IMR-90 (cell line): ENCODE measurements around the gene GSN. TPM values are rescaled to one million over a fixed set of nuclear protein-coding genes. Genes with fewer than 3 reads are reported as not detected.

Experiments used
- ATAC-seq: fragments of 200-7000 bp; cut with Tn5 transposase; 2 replicates; pipeline ENCODE4 v1.9.1; 2020; ENCODE audit warnings: low read depth, mild to moderate bottlenecking, moderate library complexity
- BruUV-seq: library from RNA; stranded (reverse); fragments of 400-500 nt; replicated peaks from 2 replicates; lab custom pipeline; 2021; lab: Mats Ljungman, UMichigan
- CTCF ChIA-PET: fragments of 300-600 bp; formaldehyde crosslinking; extraction: SDS; loops from one replicate; lab custom pipeline; 2021; ENCODE audit warnings: antibody characterized with exemption; lab: Yijun Ruan, JAX
- POLR2A ChIA-PET: fragments of 300-600 bp; sonication (Branson Sonifier 250); formaldehyde crosslinking; loops from one replicate; lab custom pipeline; 2022; ENCODE audit warnings: antibody characterized with exemption; ENCODE audit not compliant: unreplicated experiment; lab: Charles Lee
- DNase-seq: peaks from one replicate; pipeline ENCODE4 v3.0.0; 2013
- H2AFZ ChIP-seq: replicated peaks from 2 replicates; pipeline ENCODE3; 2013; ENCODE audit warnings: low read length, mild to moderate bottlenecking; ENCODE audit not compliant: poor library complexity
- H2AK5ac ChIP-seq: 2 replicates; pipeline ENCODE4 v1.6.1; 2013; ENCODE audit warnings: low read depth, low read length, inconsistent platforms
- H2AK9ac ChIP-seq: replicated peaks from 2 replicates; pipeline ENCODE3; 2013; ENCODE audit warnings: mild to moderate bottlenecking, low read depth, low read length, moderate library complexity; ENCODE audit not compliant: poor library complexity
- H2BK120ac ChIP-seq: 2 replicates; pipeline ENCODE4 v1.6.1; 2013; ENCODE audit warnings: low read depth, low read length, inconsistent platforms
- H2BK15ac ChIP-seq: 3 replicates; pipeline ENCODE4 v1.6.1; 2013; ENCODE audit warnings: low read depth, low read length, inconsistent platforms
- H2BK20ac ChIP-seq: 2 replicates; pipeline ENCODE4 v1.6.1; 2013; ENCODE audit warnings: low read depth, mild to moderate bottlenecking, inconsistent platforms, low read length, moderate library complexity
- H2BK5ac ChIP-seq: 2 replicates; pipeline ENCODE4 v1.6.1; 2013; ENCODE audit warnings: mild to moderate bottlenecking, low read depth, low read length, inconsistent platforms; ENCODE audit not compliant: poor library complexity, severe bottlenecking
- H3K14ac ChIP-seq: replicated peaks from 2 replicates; pipeline ENCODE4 v1.6.1; 2013; ENCODE audit warnings: low read depth, low read length, inconsistent platforms
- H3K18ac ChIP-seq: 2 replicates; pipeline ENCODE4 v1.6.1; 2013; ENCODE audit warnings: low read depth, low read length, control low read depth
- H3K23ac ChIP-seq: 2 replicates; pipeline ENCODE4 v1.6.1; 2013; ENCODE audit warnings: low read depth, low read length, inconsistent platforms
- H3K27ac ChIP-seq: 2 replicates; pipeline ENCODE4 v1.5.1; 2013; ENCODE audit warnings: mild to moderate bottlenecking, control low read depth, low read length; ENCODE audit not compliant: insufficient read depth
- H3K27me3 ChIP-seq: 2 replicates; pipeline ENCODE4 v1.6.1; 2013; ENCODE audit warnings: low read length; ENCODE audit not compliant: control insufficient read depth, insufficient read depth
- H3K36me3 ChIP-seq: 2 replicates; pipeline ENCODE4 v1.6.1; 2013; ENCODE audit warnings: low read length, mixed read lengths; ENCODE audit not compliant: control insufficient read depth, insufficient read depth
- H3K4ac ChIP-seq: 2 replicates; pipeline ENCODE4 v1.6.1; 2013; ENCODE audit warnings: low read depth, low read length, inconsistent platforms
- H3K4me1 ChIP-seq: 2 replicates; pipeline ENCODE4 v1.6.1; 2013; ENCODE audit warnings: low read length, mixed read lengths; ENCODE audit not compliant: control insufficient read depth, insufficient read depth
- H3K4me2 ChIP-seq: 2 replicates; pipeline ENCODE4 v1.6.1; 2013; ENCODE audit warnings: low read depth, mild to moderate bottlenecking, control low read depth, low read length, moderate library complexity
- H3K4me3 ChIP-seq: 2 replicates; pipeline ENCODE4 v1.5.1; 2013; ENCODE audit warnings: low read depth, mild to moderate bottlenecking, control low read depth, low read length, moderate library complexity; ENCODE audit not compliant: insufficient read depth
- H3K56ac ChIP-seq: 2 replicates; pipeline ENCODE4 v1.6.1; 2013; ENCODE audit warnings: low read length, inconsistent platforms; ENCODE audit not compliant: insufficient read depth; ENCODE audit errors: extremely low read depth
- H3K79me1 ChIP-seq, 2 experiments: 2 replicates each; pipeline ENCODE4 v1.6.1; 2013; ENCODE audit warnings: low read length in 2 of 2, inconsistent platforms in 1 of 2, low read depth in 1 of 2
- H3K9ac ChIP-seq: 2 replicates; pipeline ENCODE4 v1.6.1; 2013; ENCODE audit warnings: low read depth, low read length, control low read depth
- H3K9me1 ChIP-seq: 2 replicates; pipeline ENCODE4 v1.6.1; 2013; ENCODE audit warnings: low read length, inconsistent platforms; ENCODE audit not compliant: insufficient read depth
- H3K9me3 ChIP-seq: 2 replicates; pipeline ENCODE4 v1.6.1; 2013; ENCODE audit warnings: low read length; ENCODE audit not compliant: control insufficient read depth, insufficient read depth
- H4K20me1 ChIP-seq: 2 replicates; pipeline ENCODE4 v1.6.1; 2013; ENCODE audit warnings: low read length, inconsistent platforms; ENCODE audit not compliant: insufficient read depth
- H4K5ac ChIP-seq: 2 replicates; pipeline ENCODE4 v1.6.1; 2013; ENCODE audit warnings: mild to moderate bottlenecking, low read depth, low read length, control low read depth
- H4K8ac ChIP-seq, 2 experiments: 2 replicates each; pipeline ENCODE4 v1.6.1; 2013; ENCODE audit warnings: low read depth in 2 of 2, low read length in 2 of 2, control low read depth in 1 of 2, inconsistent platforms in 1 of 2
- H4K91ac ChIP-seq: 2 replicates; pipeline ENCODE4 v1.6.1; 2013; ENCODE audit warnings: low read depth, low read length, inconsistent platforms; ENCODE audit not compliant: insufficient read depth
- BHLHE40 ChIP-seq: fragments of 150-350 bp; IDR thresholded peaks from 2 replicates; pipeline ENCODE4 v1.6.1; 2016; ENCODE audit warnings: mild to moderate bottlenecking, low read depth, low read length
- CEBPB ChIP-seq: IDR thresholded peaks from 2 replicates; pipeline ENCODE4 v1.6.1; 2012; ENCODE audit warnings: low read depth, low read length, improper control_type of control experiment
- CHD1 ChIP-seq: IDR thresholded peaks from 2 replicates; pipeline ENCODE4 v1.6.1; 2012; ENCODE audit warnings: low read depth, low read length, improper control_type of control experiment
- CTCF ChIP-seq: conservative IDR thresholded peaks from 2 replicates; pipeline ENCODE4 v1.5.1; 2012; ENCODE audit warnings: mild to moderate bottlenecking, low read depth, low read length, improper control_type of control experiment
- FOS ChIP-seq: fragments of 150-350 bp; IDR thresholded peaks from 2 replicates; pipeline ENCODE4 v1.6.1; 2016; ENCODE audit warnings: low read depth, low read length
- MAFK ChIP-seq: IDR thresholded peaks from 2 replicates; pipeline ENCODE4 v1.6.1; 2012; ENCODE audit warnings: low read depth, low read length, improper control_type of control experiment
- MAZ ChIP-seq: IDR thresholded peaks from 2 replicates; pipeline ENCODE4 v1.6.1; 2012; ENCODE audit warnings: low read depth, mild to moderate bottlenecking, low read length, improper control_type of control experiment, moderate library complexity, borderline replicate concordance
- MXI1 ChIP-seq: IDR thresholded peaks from 2 replicates; pipeline ENCODE4 v1.6.1; 2012; ENCODE audit warnings: low read depth, mild to moderate bottlenecking, low read length, moderate library complexity, borderline replicate concordance
- NFE2L2 ChIP-seq: fragments of 150-350 bp; IDR thresholded peaks from 2 replicates; pipeline ENCODE4 v1.6.1; 2016; ENCODE audit warnings: low read depth, mild to moderate bottlenecking, low read length
- RAD21 ChIP-seq: IDR thresholded peaks from 2 replicates; pipeline ENCODE4 v1.6.1; 2012; ENCODE audit warnings: low read length, improper control_type of control experiment
- RCOR1 ChIP-seq: IDR thresholded peaks from 2 replicates; pipeline ENCODE4 v1.6.1; 2012; ENCODE audit warnings: mild to moderate bottlenecking, low read length, improper control_type of control experiment; ENCODE audit not compliant: insufficient replicate concordance
- SMC3 ChIP-seq: fragments of 150-350 bp; IDR thresholded peaks from 2 replicates; pipeline ENCODE4 v1.6.1; 2016; ENCODE audit warnings: low read depth, mild to moderate bottlenecking, antibody characterized with exemption, low read length, moderate library complexity
- WGBS, 2 experiments: methylation state at CpG; one replicate each; pipeline versions ENCODE4 v1.1.5 to v1.1.7; 2013; ENCODE audit warnings: missing lambda C conversion rate in 2 of 2; ENCODE audit not compliant: insufficient read length in 1 of 2; ENCODE audit errors: extremely low coverage in 2 of 2; 5-methylcytosine and 5-hydroxymethylcytosine counted together
- dilution Hi-C: fragments of 300-500 bp; cut with HindIII; formaldehyde crosslinking; loops from one replicate; pipeline ENCODE4 v1.14.3; 2018; ENCODE audit warnings: low sequenced_read_pairs; ENCODE audit not compliant: unreplicated experiment
- in situ Hi-C: fragments of 300-500 bp; cut with MboI; formaldehyde crosslinking; loops from 3 replicates; pipeline ENCODE4 v1.14.3; 2019; ENCODE audit warnings: low sequenced_read_pairs, inconsistent platforms, mixed read lengths
- intact Hi-C: fragments of 100-400 bp; cut with micrococcal nuclease; formaldehyde crosslinking; loops from 2 replicates; pipeline ENCODE4 v1.10.0; 2022
- polyA plus RNA-seq, 3 experiments: library from polyadenylated mRNA; depleted of rRNA; stranded (reverse); fragments of >200 nt; gene quantifications; 2 replicates each; pipeline ENCODE4 v1.2.3, GENCODE V29; 2012; ENCODE audit warnings: low replicate concordance in 1 of 3
- total RNA-seq: library from RNA; depleted of rRNA; stranded (reverse); fragments of >200 nt; gene quantifications from 2 replicates; pipeline ENCODE4 v1.2.3, GENCODE V29; 2012
- TF ChIP-seq, protein P1 (sequence below): fragments of 150-350 bp; IDR thresholded peaks from 2 replicates; pipeline ENCODE4 v1.6.1; 2016; ENCODE audit warnings: low read depth, mild to moderate bottlenecking, low read length, moderate library complexity, borderline replicate concordance
- TF ChIP-seq, protein P2 (sequence below): fragments of 150-350 bp; IDR thresholded peaks from 2 replicates; pipeline ENCODE4 v1.6.1; 2017; ENCODE audit warnings: mild to moderate bottlenecking, antibody characterized with exemption, low read length, low read depth

GSN gene
- total and polyA plus RNA-seq, 2 of the 4 experiments (the other 2 are of a cell fraction), result 495 to 547 TPM

- Histone ChIP-seq H3K79me1 (peaks cover 6 to 41% of the 10 kb centered on the region in 2 experiments; a peak in 2 of 4 replicates), H3K14ac (peak overlapping the region; percentile 77), H2BK20ac (peak overlapping the region; percentile 95), H2AK5ac (peak overlapping the region; percentile 81), H3K36me3 (peaks cover 3% of the 10 kb centered on the region; the same call in 1 of the 2 replicates), H3K23ac (peak overlapping the region; percentile 81; the same call in 1 of the 2 replicates), H2BK5ac (peak overlapping the region; percentile 79), H3K4me1 (peaks cover 17% of the 10 kb centered on the region), H2BK120ac (peak overlapping the region; percentile 92), H3K27me3 (no peaks in the 10 kb centered on the region), H2BK15ac (peak overlapping the region; percentile 77; the same call in 2 of the 3 replicates), H3K18ac (peak overlapping the region; percentile 78), H3K4me2 (no peak overlapping the region), H4K8ac (peak overlapping the region in 1 of 2 experiments; percentile 82; a peak in 2 of 4 replicates), H3K27ac (peak overlapping the region; percentile 81; the same call in 1 of the 2 replicates), H4K20me1 (peaks cover 4% of the 10 kb centered on the region; the same call in 1 of the 2 replicates), H4K91ac (peak overlapping the region; percentile 83; the same call in 1 of the 2 replicates), H3K56ac (no peak overlapping the region), H3K9me3 (no peaks in the 10 kb centered on the region), H3K9me1 (peaks cover 15% of the 10 kb centered on the region), H3K4ac (peak overlapping the region; percentile 93), H2AFZ (no peak overlapping the region), H4K5ac (peak overlapping the region; percentile 84; the same call in 1 of the 2 replicates), H2AK9ac (no peak overlapping the region), H3K9ac (no peak overlapping the region), H3K4me3 (no peak overlapping the region)
- ATAC-seq (no peak), DNase-seq (no peak)
- intact Hi-C loops (loop anchor here (2.0 kb wide), 1 partner anchor 49 kb away; no protein-coding TSS in a partner anchor), in situ Hi-C loops (no loop called here), dilution Hi-C loops (no loop called here)
- POLR2A ChIA-PET, result interaction anchor here (0.6 kb wide), 1 partner anchor 156 kb away, joined by 4 read pairs; no protein-coding TSS in a partner anchor
- 52% methylated on average over 2 of the region's 4 CpGs; no CpG with 5 or more reads in 1 of the 2 experiments for WGBS, 2 experiments
- no TSS peak for BruUV-seq
- TF ChIP-seq CTCF, result no peak
- no peak for TF ChIP-seq MAFK
- TF ChIP-seq MAZ, result no peak
- no peak for TF ChIP-seq SMC3
- TF ChIP-seq MXI1, result no peak
- no peak for TF ChIP-seq CHD1
- no peak for TF ChIP-seq FOS
- no peak for TF ChIP-seq RAD21
- TF ChIP-seq, protein P1, sequence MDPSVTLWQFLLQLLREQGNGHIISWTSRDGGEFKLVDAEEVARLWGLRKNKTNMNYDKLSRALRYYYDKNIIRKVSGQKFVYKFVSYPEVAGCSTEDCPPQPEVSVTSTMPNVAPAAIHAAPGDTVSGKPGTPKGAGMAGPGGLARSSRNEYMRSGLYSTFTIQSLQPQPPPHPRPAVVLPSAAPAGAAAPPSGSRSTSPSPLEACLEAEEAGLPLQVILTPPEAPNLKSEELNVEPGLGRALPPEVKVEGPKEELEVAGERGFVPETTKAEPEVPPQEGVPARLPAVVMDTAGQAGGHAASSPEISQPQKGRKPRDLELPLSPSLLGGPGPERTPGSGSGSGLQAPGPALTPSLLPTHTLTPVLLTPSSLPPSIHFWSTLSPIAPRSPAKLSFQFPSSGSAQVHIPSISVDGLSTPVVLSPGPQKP, result no peak
- TF ChIP-seq NFE2L2, result no peak
- TF ChIP-seq BHLHE40, result no peak
- no peak for TF ChIP-seq RCOR1
- TF ChIP-seq CEBPB, result no peak
- TF ChIP-seq, protein P2, sequence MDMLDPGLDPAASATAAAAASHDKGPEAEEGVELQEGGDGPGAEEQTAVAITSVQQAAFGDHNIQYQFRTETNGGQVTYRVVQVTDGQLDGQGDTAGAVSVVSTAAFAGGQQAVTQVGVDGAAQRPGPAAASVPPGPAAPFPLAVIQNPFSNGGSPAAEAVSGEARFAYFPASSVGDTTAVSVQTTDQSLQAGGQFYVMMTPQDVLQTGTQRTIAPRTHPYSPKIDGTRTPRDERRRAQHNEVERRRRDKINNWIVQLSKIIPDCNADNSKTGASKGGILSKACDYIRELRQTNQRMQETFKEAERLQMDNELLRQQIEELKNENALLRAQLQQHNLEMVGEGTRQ, result no peak
- CTCF ChIA-PET, result interaction anchor here (0.6 to 1.3 kb wide), 3 partner anchors 14 to 158 kb away, joined by 3 read pairs; no protein-coding TSS in a partner anchor
Observed at GRCh38 chr9:121371495-121372061, 103.6 kb downstream of the GSN start.
